HepG2 (cell line): ENCODE data around the gene SSX2IP. TPM values are rescaled to one million over a fixed set of nuclear protein-coding genes. Genes with fewer than 3 reads are reported as not detected.

Source experiments
- ATF7-NPFF ChIP-seq: sonication (generic); formaldehyde crosslinking; IDR thresholded peaks from 2 replicates; pipeline ENCODE4 v1.8.1; 2023; ENCODE audit warnings: mild to moderate bottlenecking, low read depth, missing genetic modification reagents, moderate library complexity
- HDAC6 ChIP-seq: fragments of 200-600 bp; sonication (generic); IDR thresholded peaks from 2 replicates; pipeline ENCODE4 v1.7.0; 2017; ENCODE audit warnings: mild to moderate bottlenecking, antibody characterized with exemption, low read length, low read depth
- JDP2 ChIP-seq: sonication (generic); formaldehyde crosslinking; IDR thresholded peaks from 2 replicates; pipeline ENCODE4 v1.8.1; 2022; ENCODE audit warnings: missing genetic modification reagents, borderline replicate concordance
- NCOA5 ChIP-seq: sonication (generic); formaldehyde crosslinking; IDR thresholded peaks from 2 replicates; pipeline ENCODE4 v1.4.0; 2020; ENCODE audit warnings: missing genetic modification reagents
- NFATC3 ChIP-seq: sonication (generic); formaldehyde crosslinking; IDR thresholded peaks from 2 replicates; pipeline ENCODE4 v1.5.1; 2020; ENCODE audit warnings: mild to moderate bottlenecking, missing genetic modification reagents
- NPAS2 ChIP-seq: sonication (generic); formaldehyde crosslinking; IDR thresholded peaks from 2 replicates; pipeline ENCODE4 v1.8.0; 2022; ENCODE audit warnings: mild to moderate bottlenecking, missing genetic modification reagents, borderline replicate concordance
- PRPF4 ChIP-seq: fragments of 200-400 bp; formaldehyde crosslinking; IDR thresholded peaks from 2 replicates; pipeline ENCODE4 v1.6.1; 2016; ENCODE audit warnings: low read length, low read depth; ENCODE audit not compliant: poor library complexity, severe bottlenecking
- RARA ChIP-seq: IDR thresholded peaks from 2 replicates; pipeline ENCODE4 v1.6.1; 2016; ENCODE audit warnings: missing genetic modification reagents, missing compliant biosample characterization
- RXRB ChIP-seq: IDR thresholded peaks from 2 replicates; pipeline ENCODE4 v1.6.1; 2016; ENCODE audit warnings: borderline replicate concordance, missing genetic modification reagents, missing compliant biosample characterization
- SP1 ChIP-seq, 2 experiments: fragments of 450-650 bp in 1 of 2; sonication (generic) in 1 of 2; formaldehyde crosslinking in 1 of 2; IDR thresholded peaks; 2 replicates each; pipeline versions ENCODE4 v1.4.0 to v1.6.1; 2016 to 2020; ENCODE audit warnings: missing genetic modification reagents in 1 of 2
- ZNF121 ChIP-seq: sonication (generic); formaldehyde crosslinking; IDR thresholded peaks from 2 replicates; pipeline ENCODE4 v1.5.0; 2020; ENCODE audit warnings: mild to moderate bottlenecking, missing genetic modification reagents
- ZNF343 ChIP-seq: sonication (generic); formaldehyde crosslinking; IDR thresholded peaks from 2 replicates; pipeline ENCODE4 v1.4.0; 2020; ENCODE audit warnings: mild to moderate bottlenecking, missing genetic modification reagents
- ZNF577 ChIP-seq: sonication (generic); formaldehyde crosslinking; IDR thresholded peaks from 2 replicates; pipeline ENCODE4 v1.4.0; 2020; ENCODE audit warnings: mild to moderate bottlenecking, low read depth, missing genetic modification reagents, borderline replicate concordance
- ZNF607 ChIP-seq: sonication (generic); formaldehyde crosslinking; IDR thresholded peaks from 2 replicates; pipeline ENCODE4 v1.5.1; 2020; ENCODE audit warnings: missing genetic modification reagents, mild to moderate bottlenecking, borderline replicate concordance
- ZNF629 ChIP-seq: sonication (generic); formaldehyde crosslinking; conservative IDR thresholded peaks from 2 replicates; pipeline ENCODE4 v1.5.0; 2020; ENCODE audit warnings: missing genetic modification reagents
- ZZZ3 ChIP-seq: sonication (generic); formaldehyde crosslinking; IDR thresholded peaks from 2 replicates; pipeline ENCODE4 v1.4.0; 2020; ENCODE audit warnings: missing genetic modification reagents, mild to moderate bottlenecking, borderline replicate concordance
- polyA plus RNA-seq, 8 experiments: library from polyadenylated mRNA; depleted of rRNA in 3 of 8; stranded (reverse) in 7 of 8; unstranded in 1 of 8; fragments of >200 nt; fragmentation: Illumina TruSeq in 4 of 8; extraction: Trizol in 4 of 8; gene quantifications; 2 replicates each; pipeline versions ENCODE4 v1.2.1 to v1.2.3, GENCODE V29; 2011 to 2016; ENCODE audit warnings: low read depth in 4 of 8, missing spikeins in 1 of 8, mixed read lengths in 1 of 8; ENCODE audit not compliant: insufficient read depth in 1 of 8
- total RNA-seq, 5 experiments: library from RNA; depleted of rRNA; stranded (reverse); fragments of >200 nt; fragmentation: Illumina TruSeq; extraction: Trizol; gene quantifications; 2 replicates each; pipeline ENCODE4 v1.2.3, GENCODE V29; 2016; ENCODE audit warnings: low read depth in 1 of 5
- TF ChIP-seq, protein P1 (sequence below): sonication (generic); formaldehyde crosslinking; IDR thresholded peaks from 2 replicates; pipeline ENCODE4 v1.9.0; 2021; ENCODE audit warnings: missing genetic modification reagents, mild to moderate bottlenecking, borderline replicate concordance
- TF ChIP-seq, protein P2 (sequence below): sonication (generic); formaldehyde crosslinking; IDR thresholded peaks from 2 replicates; pipeline ENCODE4 v1.8.1; 2023; ENCODE audit warnings: mild to moderate bottlenecking, inconsistent platforms, moderate library complexity, missing genetic modification reagents, borderline replicate concordance
- TF ChIP-seq, protein P3 (sequence below): sonication (generic); formaldehyde crosslinking; IDR thresholded peaks from 2 replicates; pipeline ENCODE4 v1.4.0; 2020; ENCODE audit warnings: mild to moderate bottlenecking, missing genetic modification reagents
- TF ChIP-seq, protein P4 (sequence below): sonication (generic); formaldehyde crosslinking; IDR thresholded peaks from 2 replicates; pipeline ENCODE4 v1.8.0; 2022; ENCODE audit warnings: low read depth, missing genetic modification reagents
- TF ChIP-seq, protein P5 (sequence below): sonication (generic); formaldehyde crosslinking; IDR thresholded peaks from 2 replicates; pipeline ENCODE4 v1.8.0; 2022; ENCODE audit warnings: mild to moderate bottlenecking, missing genetic modification reagents; ENCODE audit not compliant: insufficient replicate concordance

The SSX2IP gene
- total and polyA plus RNA-seq, 2 of the 13 experiments (the other 11 are each of a cell fraction or from before 2014, with no cell fraction given): 2.7 to 23.7 TPM

DNA sequence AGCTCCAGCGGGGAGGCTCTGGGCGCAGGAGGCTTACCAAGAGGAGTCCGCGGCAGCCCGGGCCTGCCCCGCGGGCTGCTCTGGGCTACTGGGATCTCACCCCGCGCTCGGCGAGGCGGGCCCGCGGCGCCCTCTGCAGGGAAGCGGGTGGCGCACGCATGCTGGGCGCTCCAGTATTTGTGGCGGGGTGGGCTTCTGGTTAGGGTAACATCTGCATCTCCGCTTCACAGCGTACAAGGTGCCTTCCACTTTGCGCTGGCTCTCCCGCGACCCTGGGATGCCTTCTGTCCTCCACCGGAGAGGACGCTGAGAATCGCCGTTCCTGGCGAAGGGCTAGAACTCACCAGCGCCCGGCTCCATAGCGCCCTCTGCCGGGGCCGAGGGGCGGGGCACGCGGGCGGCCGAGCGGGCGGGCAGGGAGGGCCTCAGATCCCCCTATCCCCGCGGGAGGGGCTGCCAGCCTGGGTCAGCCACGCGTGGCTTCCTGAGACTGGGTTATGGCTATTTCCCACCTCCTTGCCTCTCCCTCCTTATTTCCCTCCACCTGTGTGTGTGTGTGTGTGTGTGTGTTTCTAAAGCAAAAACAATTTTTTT, 69.4 kb downstream of the SSX2IP start (continued):
- TF ChIP-seq, protein P1, sequence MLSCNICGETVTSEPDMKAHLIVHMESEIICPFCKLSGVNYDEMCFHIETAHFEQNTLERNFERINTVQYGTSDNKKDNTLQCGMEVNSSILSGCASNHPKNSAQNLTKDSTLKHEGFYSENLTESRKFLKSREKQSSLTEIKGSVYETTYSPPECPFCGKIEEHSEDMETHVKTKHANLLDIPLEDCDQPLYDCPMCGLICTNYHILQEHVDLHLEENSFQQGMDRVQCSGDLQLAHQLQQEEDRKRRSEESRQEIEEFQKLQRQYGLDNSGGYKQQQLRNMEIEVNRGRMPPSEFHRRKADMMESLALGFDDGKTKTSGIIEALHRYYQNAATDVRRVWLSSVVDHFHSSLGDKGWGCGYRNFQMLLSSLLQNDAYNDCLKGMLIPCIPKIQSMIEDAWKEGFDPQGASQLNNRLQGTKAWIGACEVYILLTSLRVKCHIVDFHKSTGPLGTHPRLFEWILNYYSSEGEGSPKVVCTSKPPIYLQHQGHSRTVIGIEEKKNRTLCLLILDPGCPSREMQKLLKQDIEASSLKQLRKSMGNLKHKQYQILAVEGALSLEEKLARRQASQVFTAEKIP (CRISPR knock-in tag): no peak
- TF ChIP-seq ZNF607 (no peak), PRPF4 (no peak), NCOA5 (CRISPR knock-in tag) (no peak), ZNF577 (CRISPR knock-in tag) (no peak), ZNF629 (CRISPR knock-in tag) (no peak), NFATC3 (no peak), RXRB (CRISPR knock-in tag) (no peak; the same call in 1 of the 2 replicates), NPAS2 (CRISPR knock-in tag) (no peak), SP1 (IDR thresholded peaks at IDR 0.05) (no peak), SP1 (CRISPR knock-in tag; IDR thresholded peaks at IDR 0.05) (no peak), ATF7-NPFF (no peak), HDAC6 (no peak), ZNF343 (CRISPR knock-in tag) (0 out of 2 replicates have a peak, but pooled peaks have one; percentile 18), ZZZ3 (no peak), ZNF121 (0 out of 2 replicates have a peak, but pooled peaks have one; percentile 27), RARA (CRISPR knock-in tag) (no peak), JDP2 (CRISPR knock-in tag) (no peak)
- TF ChIP-seq, protein P2, sequence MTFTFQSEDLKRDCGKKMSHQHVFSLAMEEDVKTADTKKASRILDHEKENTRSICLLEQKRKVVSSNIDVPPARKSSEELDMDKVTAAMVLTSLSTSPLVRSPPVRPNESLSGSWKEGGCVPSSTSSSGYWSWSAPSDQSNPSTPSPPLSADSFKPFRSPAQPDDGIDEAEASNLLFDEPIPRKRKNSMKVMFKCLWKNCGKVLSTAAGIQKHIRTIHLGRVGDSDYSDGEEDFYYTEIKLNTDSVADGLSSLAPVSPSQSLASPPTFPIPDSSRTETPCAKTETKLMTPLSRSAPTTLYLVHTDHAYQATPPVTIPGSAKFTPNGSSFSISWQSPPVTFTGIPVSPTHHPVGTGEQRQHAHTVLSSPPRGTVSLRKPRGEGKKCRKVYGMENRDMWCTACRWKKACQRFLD: no peak
- TF ChIP-seq, protein P3, sequence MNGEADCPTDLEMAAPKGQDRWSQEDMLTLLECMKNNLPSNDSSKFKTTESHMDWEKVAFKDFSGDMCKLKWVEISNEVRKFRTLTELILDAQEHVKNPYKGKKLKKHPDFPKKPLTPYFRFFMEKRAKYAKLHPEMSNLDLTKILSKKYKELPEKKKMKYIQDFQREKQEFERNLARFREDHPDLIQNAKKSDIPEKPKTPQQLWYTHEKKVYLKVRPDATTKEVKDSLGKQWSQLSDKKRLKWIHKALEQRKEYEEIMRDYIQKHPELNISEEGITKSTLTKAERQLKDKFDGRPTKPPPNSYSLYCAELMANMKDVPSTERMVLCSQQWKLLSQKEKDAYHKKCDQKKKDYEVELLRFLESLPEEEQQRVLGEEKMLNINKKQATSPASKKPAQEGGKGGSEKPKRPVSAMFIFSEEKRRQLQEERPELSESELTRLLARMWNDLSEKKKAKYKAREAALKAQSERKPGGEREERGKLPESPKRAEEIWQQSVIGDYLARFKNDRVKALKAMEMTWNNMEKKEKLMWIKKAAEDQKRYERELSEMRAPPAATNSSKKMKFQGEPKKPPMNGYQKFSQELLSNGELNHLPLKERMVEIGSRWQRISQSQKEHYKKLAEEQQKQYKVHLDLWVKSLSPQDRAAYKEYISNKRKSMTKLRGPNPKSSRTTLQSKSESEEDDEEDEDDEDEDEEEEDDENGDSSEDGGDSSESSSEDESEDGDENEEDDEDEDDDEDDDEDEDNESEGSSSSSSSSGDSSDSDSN (CRISPR knock-in tag): peak; percentile 79; the same call in 1 of the 2 replicates
- TF ChIP-seq, protein P4, sequence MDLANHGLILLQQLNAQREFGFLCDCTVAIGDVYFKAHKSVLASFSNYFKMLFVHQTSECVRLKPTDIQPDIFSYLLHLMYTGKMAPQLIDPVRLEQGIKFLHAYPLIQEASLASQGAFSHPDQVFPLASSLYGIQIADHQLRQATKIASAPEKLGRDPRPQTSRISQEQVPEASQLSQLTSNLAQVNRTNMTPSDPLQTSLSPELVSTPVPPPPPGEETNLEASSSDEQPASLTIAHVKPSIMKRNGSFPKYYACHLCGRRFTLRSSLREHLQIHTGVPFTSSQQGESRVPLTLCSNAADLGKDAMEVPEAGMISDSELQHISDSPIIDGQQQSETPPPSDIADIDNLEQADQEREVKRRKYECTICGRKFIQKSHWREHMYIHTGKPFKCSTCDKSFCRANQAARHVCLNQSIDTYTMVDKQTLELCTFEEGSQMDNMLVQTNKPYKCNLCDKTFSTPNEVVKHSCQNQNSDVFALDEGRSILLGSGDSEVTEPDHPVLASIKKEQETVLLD (CRISPR knock-in tag): no peak
- TF ChIP-seq, protein P5, sequence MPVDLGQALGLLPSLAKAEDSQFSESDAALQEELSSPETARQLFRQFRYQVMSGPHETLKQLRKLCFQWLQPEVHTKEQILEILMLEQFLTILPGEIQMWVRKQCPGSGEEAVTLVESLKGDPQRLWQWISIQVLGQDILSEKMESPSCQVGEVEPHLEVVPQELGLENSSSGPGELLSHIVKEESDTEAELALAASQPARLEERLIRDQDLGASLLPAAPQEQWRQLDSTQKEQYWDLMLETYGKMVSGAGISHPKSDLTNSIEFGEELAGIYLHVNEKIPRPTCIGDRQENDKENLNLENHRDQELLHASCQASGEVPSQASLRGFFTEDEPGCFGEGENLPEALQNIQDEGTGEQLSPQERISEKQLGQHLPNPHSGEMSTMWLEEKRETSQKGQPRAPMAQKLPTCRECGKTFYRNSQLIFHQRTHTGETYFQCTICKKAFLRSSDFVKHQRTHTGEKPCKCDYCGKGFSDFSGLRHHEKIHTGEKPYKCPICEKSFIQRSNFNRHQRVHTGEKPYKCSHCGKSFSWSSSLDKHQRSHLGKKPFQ: no peak
